GM23338 (cell line): Measurements from ENCODE around the gene DMTF1. TPM values are rescaled to one million over a fixed set of nuclear protein-coding genes. Genes with fewer than 3 reads are reported as not detected.

Experiments used
- ATAC-seq: fragments of 200-7000 bp; cut with Tn5 transposase; 3 replicates; pipeline ENCODE4 v1.9.1; 2020
- DNase-seq: peaks from one replicate; pipeline ENCODE4 v3.0.0-alpha.2; 2015; ENCODE audit warnings: low spot score
- H2AFZ ChIP-seq: fragments of 200-600 bp; sonication (generic); 2 replicates; pipeline ENCODE4 v1.8.0; 2016; ENCODE audit warnings: antibody characterized with exemption, mild to moderate bottlenecking, moderate library complexity
- H3F3A ChIP-seq: fragments of 200-600 bp; sonication (generic); replicated peaks from 2 replicates; pipeline ENCODE4 v1.8.0; 2017; ENCODE audit warnings: antibody characterized with exemption, mixed run types, low read depth
- H3K27ac ChIP-seq: fragments of 200-600 bp; sonication (generic); 2 replicates; pipeline ENCODE4 v1.6.1; 2016; ENCODE audit warnings: low read depth
- H3K27me3 ChIP-seq: fragments of 200-600 bp; sonication (generic); 2 replicates; pipeline ENCODE4 v1.8.0; 2016; ENCODE audit warnings: mild to moderate bottlenecking, mixed run types, moderate library complexity; ENCODE audit not compliant: insufficient read depth
- H3K36me3 ChIP-seq: fragments of 200-600 bp; sonication (generic); 2 replicates; pipeline ENCODE4 v1.8.0; 2016; ENCODE audit warnings: mild to moderate bottlenecking; ENCODE audit not compliant: insufficient read depth
- H3K4me1 ChIP-seq: fragments of 200-600 bp; sonication (generic); 2 replicates; pipeline ENCODE4 v1.8.0; 2016; ENCODE audit warnings: mild to moderate bottlenecking, moderate library complexity; ENCODE audit not compliant: insufficient read depth
- H3K4me2 ChIP-seq: fragments of 200-600 bp; sonication (generic); 2 replicates; pipeline ENCODE4 v1.7.1; 2017; ENCODE audit warnings: mixed run types
- H3K4me3 ChIP-seq: fragments of 200-600 bp; sonication (generic); 2 replicates; pipeline ENCODE4 v1.6.1; 2016; ENCODE audit warnings: mixed run types
- H3K79me2 ChIP-seq: fragments of 200-600 bp; sonication (generic); replicated peaks from 2 replicates; pipeline ENCODE4 v1.8.0; 2017; ENCODE audit warnings: mild to moderate bottlenecking; ENCODE audit not compliant: insufficient read depth
- H3K9me2 ChIP-seq: fragments of 200-600 bp; sonication (generic); 2 replicates; pipeline ENCODE4 v1.8.0; 2017; ENCODE audit not compliant: insufficient read depth
- H4K20me1 ChIP-seq: fragments of 200-600 bp; sonication (generic); replicated peaks from 2 replicates; pipeline ENCODE4 v1.8.0; 2017; ENCODE audit warnings: mild to moderate bottlenecking; ENCODE audit not compliant: insufficient read depth
- H3K27ac Mint-ChIP-seq: 2 replicates; pipeline ENCODE4 v1.8.0; 2020; ENCODE audit warnings: inconsistent platforms, mild to moderate bottlenecking, moderate library complexity, mixed read lengths
- H3K27me3 Mint-ChIP-seq: 3 replicates; pipeline ENCODE4 v1.8.0; 2022; ENCODE audit warnings: low read depth, mild to moderate bottlenecking, moderate library complexity, mixed read lengths, inconsistent platforms; ENCODE audit not compliant: insufficient read depth, poor library complexity
- H3K36me3 Mint-ChIP-seq: 3 replicates; pipeline ENCODE4 v1.8.0; 2021; ENCODE audit warnings: low read depth, mild to moderate bottlenecking, inconsistent platforms, moderate library complexity, mixed read lengths
- H3K4me1 Mint-ChIP-seq: 3 replicates; pipeline ENCODE4 v1.8.0; 2020; ENCODE audit warnings: mild to moderate bottlenecking, inconsistent platforms, mixed read lengths
- H3K4me3 Mint-ChIP-seq: 3 replicates; pipeline ENCODE4 v1.8.0; 2021; ENCODE audit warnings: moderate library complexity, mild to moderate bottlenecking, inconsistent platforms, mixed read lengths
- H3K9me3 Mint-ChIP-seq: 3 replicates; pipeline ENCODE4 v1.8.0; 2020; ENCODE audit warnings: moderate library complexity, mild to moderate bottlenecking, inconsistent platforms, mixed read lengths
- CTCF ChIP-seq, 2 experiments: fragments of 200-600 bp in 1 of 2; sonication (generic) in 1 of 2; conservative IDR thresholded peaks; 2 replicates each; pipeline versions ENCODE4 v1.5.1 to v1.6.1; 2016 to 2017; ENCODE audit warnings: antibody characterized with exemption in 2 of 2, low read depth in 2 of 2, mild to moderate bottlenecking in 2 of 2, moderate library complexity in 1 of 2
- ETS1 ChIP-seq: IDR thresholded peaks from 2 replicates; pipeline ENCODE4 v1.6.1; 2016; ENCODE audit warnings: antibody characterized with exemption
- EZH2 ChIP-seq: fragments of 200-600 bp; sonication (generic); IDR thresholded peaks from one replicate; pipeline ENCODE4 v1.8.0; 2017; ENCODE audit warnings: antibody characterized with exemption, mild to moderate bottlenecking, low read depth; ENCODE audit not compliant: unreplicated experiment
- EZH2phosphoT487 ChIP-seq: fragments of 200-600 bp; sonication (generic); IDR thresholded peaks from one replicate; pipeline ENCODE4 v1.8.1; 2018; ENCODE audit warnings: antibody characterized with exemption; ENCODE audit not compliant: unreplicated experiment
- POLR2AphosphoS5 ChIP-seq: IDR thresholded peaks from 2 replicates; pipeline ENCODE4 v1.6.1; 2016; ENCODE audit warnings: antibody characterized with exemption, low read depth
- REST ChIP-seq: IDR thresholded peaks from one replicate; pipeline ENCODE4 v1.6.1; 2018; ENCODE audit warnings: antibody characterized with exemption; ENCODE audit not compliant: unreplicated experiment
- ZNF331 ChIP-seq: fragments of 250-450 bp; sonication (Bioruptor Pico); IDR thresholded peaks from 2 replicates; pipeline ENCODE4 v1.5.0; 2020; ENCODE audit warnings: low read depth, mild to moderate bottlenecking, moderate library complexity
- ZNF462 ChIP-seq: fragments of 250-450 bp; sonication (Bioruptor Pico); IDR thresholded peaks from 2 replicates; pipeline ENCODE4 v1.5.0; 2020; ENCODE audit warnings: mild to moderate bottlenecking, moderate library complexity
- polyA plus RNA-seq: library from polyadenylated mRNA; unstranded; fragments of >200 nt; fragmentation: Nextera tagmentation; extraction: Ambion mirVana; gene quantifications from 2 replicates; pipeline ENCODE4 v1.2.1, GENCODE V29; 2016
- total RNA-seq: library from RNA; depleted of rRNA; stranded (reverse); fragments of >200 nt; shearing (Covaris generic); gene quantifications from 2 replicates; pipeline ENCODE4 v1.2.3, GENCODE V29; 2014

DMTF1 gene
- total and polyA plus RNA-seq, 2 experiments from 2014 or later: 60.4 to 114 TPM

- Histone ChIP-seq H3K79me2 (no peaks in the 10 kb centered on the region), H3F3A (no peaks in the 10 kb centered on the region), H3K4me3 (no peak overlapping the region), H3K9me2 (no peaks in the 10 kb centered on the region), H2AFZ (no peak overlapping the region), H3K27me3 (no peaks in the 10 kb centered on the region), H3K27ac (no peak overlapping the region), H3K36me3 (no peaks in the 10 kb centered on the region), H3K4me1 (peaks cover 11% of the 10 kb centered on the region), H3K4me2 (no peak overlapping the region), H4K20me1 (no peaks in the 10 kb centered on the region)
- no peak overlapping the region for H3K4me3 Mint-ChIP-seq
- H3K27ac Mint-ChIP-seq: no peak overlapping the region
- ATAC-seq: no peak
- no peaks in the 10 kb centered on the region for H3K27me3 Mint-ChIP-seq
- no peak for DNase-seq
- H3K36me3 Mint-ChIP-seq: no peaks in the 10 kb centered on the region
- H3K9me3 Mint-ChIP-seq: no peaks in the 10 kb centered on the region
- TF ChIP-seq REST: no peak
- no peak for TF ChIP-seq CTCF (conservative IDR thresholded peaks at IDR 0.05; ENCODE audit: low read depth in 2 of 2)
- no peak for TF ChIP-seq ZNF462 (CRISPR knock-in tag)
- no peak for TF ChIP-seq ETS1
- no peak for TF ChIP-seq POLR2AphosphoS5
- no peak for TF ChIP-seq EZH2phosphoT487
- no peak for TF ChIP-seq EZH2
- no peak for TF ChIP-seq ZNF331 (CRISPR knock-in tag)
- peaks cover 37% of the 10 kb centered on the region; the same call in 2 of the 3 replicates for H3K4me1 Mint-ChIP-seq
Observed at GRCh38 chr7:87127019-87127418, 25.2 kb upstream of the DMTF1 start.
